Fibroblast of the aortic adventitia (primary cell): ENCODE measurements around the gene CLCNKB. TPM values are rescaled to one million over a fixed set of nuclear protein-coding genes. Genes with fewer than 3 reads are reported as not detected.
"Not testable (repeated sequence)": the region's sequence is repeated elsewhere in the genome, so short reads cannot be mapped to it uniquely, and the experiment has no call there.

Experiments
- DNase-seq: peaks from one replicate; pipeline ENCODE4 v3.0.0-alpha.2; 2010; ENCODE audit warnings: low read depth
- H3K4me3 ChIP-seq: 2 replicates; pipeline ENCODE4 v1.5.1; 2011; ENCODE audit warnings: low read depth, mild to moderate bottlenecking, control low read depth, low read length, moderate library complexity
- total RNA-seq: library from RNA; depleted of rRNA; stranded (reverse); fragments of >200 nt; gene quantifications from 2 replicates; pipeline ENCODE4 v1.2.3, GENCODE V29; 2012; ENCODE audit warnings: low replicate concordance
- TF ChIP-seq, protein P1 (sequence below): IDR thresholded peaks from 2 replicates; pipeline ENCODE4 v1.5.1; 2011; ENCODE audit warnings: mild to moderate bottlenecking, low read length, control low read depth, inconsistent platforms; ENCODE audit not compliant: insufficient read depth

Gene CLCNKB
- total RNA-seq, 1 donor, result not detected

- TF ChIP-seq, protein P1, sequence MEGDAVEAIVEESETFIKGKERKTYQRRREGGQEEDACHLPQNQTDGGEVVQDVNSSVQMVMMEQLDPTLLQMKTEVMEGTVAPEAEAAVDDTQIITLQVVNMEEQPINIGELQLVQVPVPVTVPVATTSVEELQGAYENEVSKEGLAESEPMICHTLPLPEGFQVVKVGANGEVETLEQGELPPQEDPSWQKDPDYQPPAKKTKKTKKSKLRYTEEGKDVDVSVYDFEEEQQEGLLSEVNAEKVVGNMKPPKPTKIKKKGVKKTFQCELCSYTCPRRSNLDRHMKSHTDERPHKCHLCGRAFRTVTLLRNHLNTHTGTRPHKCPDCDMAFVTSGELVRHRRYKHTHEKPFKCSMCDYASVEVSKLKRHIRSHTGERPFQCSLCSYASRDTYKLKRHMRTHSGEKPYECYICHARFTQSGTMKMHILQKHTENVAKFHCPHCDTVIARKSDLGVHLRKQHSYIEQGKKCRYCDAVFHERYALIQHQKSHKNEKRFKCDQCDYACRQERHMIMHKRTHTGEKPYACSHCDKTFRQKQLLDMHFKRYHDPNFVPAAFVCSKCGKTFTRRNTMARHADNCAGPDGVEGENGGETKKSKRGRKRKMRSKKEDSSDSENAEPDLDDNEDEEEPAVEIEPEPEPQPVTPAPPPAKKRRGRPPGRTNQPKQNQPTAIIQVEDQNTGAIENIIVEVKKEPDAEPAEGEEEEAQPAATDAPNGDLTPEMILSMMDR, result no peak
- H3K4me3 ChIP-seq, result no peak overlapping the region
- no peak for DNase-seq
Observed at GRCh38 chr1:16038620-16038912, 5.0 kb upstream of the CLCNKB start.

DNA sequence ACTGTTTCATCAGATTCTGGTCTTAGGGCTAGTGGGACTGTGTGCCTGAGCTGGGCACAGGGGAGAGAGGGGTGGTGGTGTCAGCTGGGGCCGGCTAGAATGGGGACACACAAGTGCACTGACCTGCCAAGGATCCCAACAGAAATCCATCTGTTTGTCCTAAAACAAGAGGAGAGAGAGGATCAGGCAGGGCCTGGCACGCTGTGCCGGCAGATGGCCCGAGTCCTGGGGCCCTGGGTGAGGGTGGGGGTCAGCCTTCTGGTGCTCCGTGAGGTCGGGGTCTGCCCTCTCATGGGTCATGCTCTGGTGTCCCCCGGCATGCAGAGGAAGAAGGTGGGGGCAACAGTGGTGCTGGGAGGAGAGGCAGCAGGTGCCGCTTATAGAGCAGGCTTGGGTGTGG is 3.7 kb upstream of the CLCNKB start:
- not testable (repeated sequence) for H3K4me3 ChIP-seq, DNase-seq

GRCh38 chr1:16041200-16041599 is 2.4 kb upstream of the CLCNKB start:
- no peak for DNase-seq
- H3K4me3 ChIP-seq, result no peak overlapping the region
- TF ChIP-seq, protein P1, result no peak

DNA sequence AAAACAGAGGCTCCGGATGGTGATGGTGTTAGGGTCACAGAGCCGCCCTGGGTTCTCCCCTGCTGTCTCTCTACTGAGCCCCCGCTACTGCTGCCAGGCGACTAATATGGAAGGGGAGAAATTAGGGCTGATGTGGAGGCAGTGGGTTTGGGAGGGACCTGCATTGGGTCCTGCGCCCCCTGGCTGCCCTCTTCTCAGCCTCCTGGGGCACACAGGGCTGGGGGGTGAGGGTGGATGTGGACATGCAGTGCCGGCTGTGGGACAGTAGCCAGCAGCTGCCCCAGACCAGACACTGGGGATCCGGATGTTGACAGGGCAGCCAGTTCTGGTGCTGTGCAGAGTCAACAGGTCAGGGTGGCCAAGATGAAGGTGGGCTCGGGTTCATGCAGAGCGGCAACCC is 1.5 kb upstream of the CLCNKB start:
- TF ChIP-seq, protein P1, result no peak
- no peak overlapping the region for H3K4me3 ChIP-seq
- no peak for DNase-seq

- DNase-seq, H3K4me3 ChIP-seq: not testable (repeated sequence)
Observed at GRCh38 chr1:16042654-16043053, 928 bp upstream of the CLCNKB start.

DNA sequence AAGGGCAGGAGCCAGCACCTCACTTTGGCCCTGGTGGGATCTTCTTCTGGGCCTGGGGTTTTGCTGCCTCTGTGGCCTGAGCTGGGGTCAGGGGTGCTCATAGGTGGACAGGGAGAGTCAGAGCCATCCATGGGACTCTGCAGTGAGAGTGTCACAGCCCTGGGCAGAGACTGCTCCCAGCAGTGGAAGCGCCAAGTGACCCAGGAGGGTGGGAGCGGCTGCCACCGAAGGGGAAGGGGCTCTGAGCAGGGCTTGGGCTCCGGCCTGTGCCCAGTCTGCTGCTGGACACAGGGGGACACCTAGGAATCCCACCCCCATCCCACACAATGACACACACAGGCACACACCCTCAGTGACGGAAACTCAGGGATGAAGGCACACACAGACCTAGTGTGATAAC is 368 bp downstream of the CLCNKB start:
- TF ChIP-seq, protein P1, result no peak
- no peak overlapping the region for H3K4me3 ChIP-seq
- DNase-seq, result no peak

- TF ChIP-seq, protein P1, result peak; percentile 16
- DNase-seq, result peak; percentile 22
- no peak overlapping the region for H3K4me3 ChIP-seq
Observed at GRCh38 chr1:16046842-16047241, 3.3 kb downstream of the CLCNKB start.

- TF ChIP-seq, protein P1, result no peak
- no peak overlapping the region for H3K4me3 ChIP-seq
- DNase-seq, result no peak
Observed at GRCh38 chr1:16047791-16048475, 4.4 kb downstream of the CLCNKB start.
